NCI-H1417 (cell line): ENCODE results near the gene PLEKHG5.

ENCODE experiments used
- DNase-seq, 3 experiments: peaks; one replicate each; lab custom pipeline; 2025; lab: John Stamatoyannopoulos, UW

Gene PLEKHG5

GRCh38 chr1:6509220-6509918, 17.9 kb upstream of the PLEKHG5 start:
- DNase-seq, result no peak

- no peak for DNase-seq
These were observed 17.3 kb upstream of the PLEKHG5 start for GRCh38 chr1:6508816-6509189.

GRCh38 chr1:6508154-6508815, 16.8 kb upstream of the PLEKHG5 start:
- no peak for DNase-seq

GRCh38 chr1:6507461-6507911, 16.0 kb upstream of the PLEKHG5 start:
- DNase-seq, result no peak

GRCh38 chr1:6507037-6507428, 15.6 kb upstream of the PLEKHG5 start:
- no peak for DNase-seq

- DNase-seq, result no peak
These were observed 15.0 kb upstream of the PLEKHG5 start for GRCh38 chr1:6506210-6507036.

- no peak for DNase-seq
These were observed 14.1 kb upstream of the PLEKHG5 start for GRCh38 chr1:6505367-6506209.

GRCh38 chr1:6504887-6505286, 13.4 kb upstream of the PLEKHG5 start:
- DNase-seq, result no peak

- DNase-seq, result no peak
These were observed 12.6 kb upstream of the PLEKHG5 start for GRCh38 chr1:6503884-6504602.

- no peak for DNase-seq
These were observed 10.8 kb upstream of the PLEKHG5 start for GRCh38 chr1:6502000-6502891.

- DNase-seq, result no peak
These were observed 9.9 kb upstream of the PLEKHG5 start for GRCh38 chr1:6501279-6501813.

GRCh38 chr1:6500544-6501278, 9.2 kb upstream of the PLEKHG5 start:
- DNase-seq, result no peak

GRCh38 chr1:6499296-6499695, 7.8 kb upstream of the PLEKHG5 start:
- no peak for DNase-seq

GRCh38 chr1:6498576-6499111, 7.2 kb upstream of the PLEKHG5 start:
- no peak for DNase-seq

GRCh38 chr1:6497867-6498575, 6.6 kb upstream of the PLEKHG5 start:
- peak in 1 of 3 experiments; percentile 28 for DNase-seq

- DNase-seq, result peak; percentile 24 to 74 (median 67)
These were observed 5.9 kb upstream of the PLEKHG5 start for GRCh38 chr1:6497215-6497866.

- DNase-seq, result no peak
These were observed 5.4 kb upstream of the PLEKHG5 start for GRCh38 chr1:6496890-6497214.

- DNase-seq, result no peak
These were observed 4.9 kb upstream of the PLEKHG5 start for GRCh38 chr1:6496365-6496721.
